Measurements from ENCODE around the gene PADI6.

GRCh38 chr1:17392199-17392740 lies 20.3 kb downstream of the PADI6 start:
- TF ChIP-seq, protein P1, sequence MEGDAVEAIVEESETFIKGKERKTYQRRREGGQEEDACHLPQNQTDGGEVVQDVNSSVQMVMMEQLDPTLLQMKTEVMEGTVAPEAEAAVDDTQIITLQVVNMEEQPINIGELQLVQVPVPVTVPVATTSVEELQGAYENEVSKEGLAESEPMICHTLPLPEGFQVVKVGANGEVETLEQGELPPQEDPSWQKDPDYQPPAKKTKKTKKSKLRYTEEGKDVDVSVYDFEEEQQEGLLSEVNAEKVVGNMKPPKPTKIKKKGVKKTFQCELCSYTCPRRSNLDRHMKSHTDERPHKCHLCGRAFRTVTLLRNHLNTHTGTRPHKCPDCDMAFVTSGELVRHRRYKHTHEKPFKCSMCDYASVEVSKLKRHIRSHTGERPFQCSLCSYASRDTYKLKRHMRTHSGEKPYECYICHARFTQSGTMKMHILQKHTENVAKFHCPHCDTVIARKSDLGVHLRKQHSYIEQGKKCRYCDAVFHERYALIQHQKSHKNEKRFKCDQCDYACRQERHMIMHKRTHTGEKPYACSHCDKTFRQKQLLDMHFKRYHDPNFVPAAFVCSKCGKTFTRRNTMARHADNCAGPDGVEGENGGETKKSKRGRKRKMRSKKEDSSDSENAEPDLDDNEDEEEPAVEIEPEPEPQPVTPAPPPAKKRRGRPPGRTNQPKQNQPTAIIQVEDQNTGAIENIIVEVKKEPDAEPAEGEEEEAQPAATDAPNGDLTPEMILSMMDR (IDR thresholded peaks at IDR 0.05; ENCODE audit: low read depth, low read length, poor library complexity, severe bottlenecking), result no peak
- TF ChIP-seq EZH2phosphoT487 (IDR thresholded peaks at IDR 0.05; ENCODE audit: borderline replicate concordance, low read length), result no peak
